ENCODE data around the gene KIF26A. TPM values are rescaled to one million over a fixed set of nuclear protein-coding genes. Genes with fewer than 3 reads are reported as not detected.

The KIF26A gene
- total RNA-seq, 1 donor from 2014 or later: 5.9 TPM

DNA sequence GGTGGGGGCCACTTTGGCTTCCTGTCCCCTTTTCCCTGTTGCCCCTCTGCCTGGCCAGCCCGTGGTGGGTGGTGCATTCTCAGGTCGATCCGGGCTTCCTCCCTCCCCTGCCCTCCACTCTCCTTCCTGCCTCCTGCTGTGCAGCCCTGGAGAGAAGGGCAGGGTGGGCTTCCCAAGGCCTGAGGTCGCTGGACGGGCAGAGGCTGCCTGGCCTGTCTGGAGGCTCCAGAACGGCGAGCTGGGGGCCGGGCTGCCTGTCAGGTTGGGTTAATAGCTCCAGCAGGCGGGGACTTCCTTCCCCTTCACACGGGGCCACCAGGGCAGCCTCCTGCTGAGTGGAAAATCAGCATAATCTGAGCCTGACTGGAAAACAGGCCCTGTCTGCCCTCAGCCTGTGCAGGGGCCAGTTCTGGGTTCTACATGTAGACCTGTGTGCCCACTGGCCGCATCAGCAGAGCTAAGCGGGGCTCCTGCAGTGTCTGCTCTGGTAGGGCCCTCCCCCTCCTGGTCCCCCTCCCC is 11.3 kb downstream of the KIF26A start:
- intact Hi-C loops (cut with DNase I): no loop called here
- TF ChIP-seq CTCF (IDR thresholded peaks at IDR 0.05): no peak
- no peak for ATAC-seq
- H3K9me3 ChIP-seq: no peaks in the 10 kb centered on the region
- no peak for DNase-seq
- no peak overlapping the region for H3K4me3 ChIP-seq
- H3K27ac ChIP-seq: no peak overlapping the region
- H3K36me3 ChIP-seq: no peaks in the 10 kb centered on the region
- peaks cover 9% of the 10 kb centered on the region for H3K4me1 ChIP-seq
- H3K27me3 ChIP-seq: no peaks in the 10 kb centered on the region

DNA sequence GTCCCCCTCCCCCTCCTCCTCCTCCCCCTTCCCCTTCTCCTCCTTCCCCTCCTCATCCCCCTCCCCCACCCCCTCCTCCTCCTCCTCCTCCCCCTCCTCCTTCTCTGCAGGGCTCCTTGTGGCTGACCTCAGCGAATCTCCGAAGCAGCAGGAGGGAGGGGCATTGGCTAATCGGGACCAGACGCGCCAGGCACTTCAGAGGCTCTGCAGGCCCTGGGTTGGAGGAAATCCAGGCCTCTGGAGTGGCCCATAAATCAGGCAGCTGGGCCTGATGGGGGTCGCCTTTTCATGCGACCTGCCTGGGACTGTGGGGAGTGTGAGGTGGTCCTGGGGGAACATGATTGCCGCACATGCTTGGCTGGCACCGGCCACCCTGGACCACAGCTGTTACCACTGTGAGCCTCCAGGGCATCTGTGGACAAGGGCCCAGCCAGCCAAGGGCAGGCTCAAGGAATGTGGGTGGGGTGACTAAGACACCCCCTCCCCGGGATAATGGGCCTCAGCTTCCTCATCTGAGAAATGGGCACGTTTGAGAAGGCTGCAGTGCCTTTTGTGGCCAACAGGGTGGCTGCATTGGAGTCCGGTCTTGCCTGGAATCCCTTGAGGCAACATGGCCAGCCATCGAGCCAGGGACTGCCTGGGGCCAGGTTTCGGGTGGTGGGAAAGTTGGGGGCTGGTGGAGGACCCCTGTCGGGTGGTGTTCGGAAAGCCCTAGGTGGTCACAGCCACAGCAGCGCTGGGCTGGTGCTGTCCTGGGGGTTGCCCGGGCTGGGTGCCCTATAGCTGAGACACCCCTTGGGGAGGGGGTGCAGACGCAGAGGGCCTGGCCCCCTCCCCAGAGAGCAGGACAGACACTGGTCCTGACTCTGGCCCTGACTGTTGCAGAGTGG is 12.0 kb downstream of the KIF26A start:
- no peak for TF ChIP-seq CTCF (IDR thresholded peaks at IDR 0.05)
- Histone ChIP-seq H3K27me3 (no peaks in the 10 kb centered on the region), H3K4me3 (no peak overlapping the region), H3K9me3 (no peaks in the 10 kb centered on the region), H3K36me3 (no peaks in the 10 kb centered on the region), H3K27ac (no peak overlapping the region), H3K4me1 (peaks cover 9% of the 10 kb centered on the region)
- DNase-seq (no peak), ATAC-seq (no peak)
- intact Hi-C loops (cut with DNase I): no loop called here

- H3K36me3 ChIP-seq: no peaks in the 10 kb centered on the region
- H3K4me3 ChIP-seq: no peak overlapping the region
- intact Hi-C loops (cut with DNase I): no loop called here
- no peak overlapping the region for H3K27ac ChIP-seq
- DNase-seq (no peak), ATAC-seq (no peak)
- no peaks in the 10 kb centered on the region for H3K9me3 ChIP-seq
- peaks cover 9% of the 10 kb centered on the region for H3K4me1 ChIP-seq
- H3K27me3 ChIP-seq: no peaks in the 10 kb centered on the region
- TF ChIP-seq CTCF (IDR thresholded peaks at IDR 0.05): no peak
These were observed 12.6 kb downstream of the KIF26A start for GRCh38 chr14:104151026-104151381.

GRCh38 chr14:104151566-104152245 is 13.3 kb downstream of the KIF26A start:
- H3K4me3 ChIP-seq: no peak overlapping the region
- peaks cover 9% of the 10 kb centered on the region for H3K4me1 ChIP-seq
- no peak for DNase-seq
- no peak for ATAC-seq
- intact Hi-C loops (cut with DNase I): no loop called here
- H3K27ac ChIP-seq: no peak overlapping the region
- no peaks in the 10 kb centered on the region for H3K36me3 ChIP-seq
- H3K9me3 ChIP-seq: no peaks in the 10 kb centered on the region
- H3K27me3 ChIP-seq: no peaks in the 10 kb centered on the region
- TF ChIP-seq CTCF (IDR thresholded peaks at IDR 0.05): no peak

DNA sequence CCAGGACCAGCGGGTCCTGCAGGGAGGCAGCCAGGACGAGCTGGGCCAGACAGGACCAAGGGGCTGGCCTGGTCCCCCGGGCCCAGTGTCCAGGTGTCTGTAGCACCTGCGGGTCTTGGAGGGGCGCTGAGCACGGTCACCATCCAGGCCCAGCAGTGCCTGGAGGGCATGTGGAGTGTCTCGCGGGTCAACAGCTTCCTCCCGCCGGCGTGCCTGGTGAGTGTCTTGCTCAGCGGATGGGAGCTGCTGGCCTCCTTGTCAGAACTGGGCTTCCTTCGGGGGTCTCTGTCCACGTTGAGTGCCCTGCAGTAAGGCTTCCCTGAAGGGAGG is 13.8 kb downstream of the KIF26A start:
- H3K27me3 ChIP-seq: no peaks in the 10 kb centered on the region
- intact Hi-C loops (cut with DNase I): no loop called here
- peaks cover 7% of the 10 kb centered on the region for H3K4me1 ChIP-seq
- no peaks in the 10 kb centered on the region for H3K9me3 ChIP-seq
- no peaks in the 10 kb centered on the region for H3K36me3 ChIP-seq
- ATAC-seq (no peak), DNase-seq (no peak)
- H3K27ac ChIP-seq: no peak overlapping the region
- no peak overlapping the region for H3K4me3 ChIP-seq
- TF ChIP-seq CTCF (IDR thresholded peaks at IDR 0.05): no peak
